BLaER1 (cell line): ENCODE measurements around the gene PSMC3IP.

Source experiments
- H3K27ac ChIP-seq: shearing (Covaris generic); formaldehyde crosslinking; 2 replicates; pipeline ENCODE4 v1.8.1; 2022
- H3K27me3 ChIP-seq: shearing (Covaris generic); formaldehyde crosslinking; 2 replicates; pipeline ENCODE4 v1.8.1; 2022
- H3K36me3 ChIP-seq: shearing (Covaris generic); formaldehyde crosslinking; 2 replicates; pipeline ENCODE4 v1.8.1; 2022
- H3K4me1 ChIP-seq: shearing (Covaris generic); formaldehyde crosslinking; 2 replicates; pipeline ENCODE4 v1.8.1; 2022
- H3K4me2 ChIP-seq: shearing (Covaris generic); formaldehyde crosslinking; 2 replicates; pipeline ENCODE4 v1.8.1; 2022
- H3K4me3 ChIP-seq: shearing (Covaris generic); formaldehyde crosslinking; 2 replicates; pipeline ENCODE4 v1.8.1; 2022
- H3K9ac ChIP-seq: shearing (Covaris generic); formaldehyde crosslinking; 2 replicates; pipeline ENCODE4 v1.8.1; 2022
- H3K9me3 ChIP-seq: shearing (Covaris generic); formaldehyde crosslinking; 2 replicates; pipeline ENCODE4 v1.8.1; 2022
- H4K20me1 ChIP-seq: shearing (Covaris generic); formaldehyde crosslinking; 2 replicates; pipeline ENCODE4 v1.8.1; 2022
- Cebpa-rat ChIP-seq: shearing (Covaris generic); IDR thresholded peaks from 2 replicates; pipeline ENCODE4 v1.8.1; 2022

PSMC3IP gene

GRCh38 chr17:42538482-42538881, 39.0 kb downstream of the PSMC3IP start:
- H3K9me3 ChIP-seq: no peaks in the 10 kb centered on the region
- peaks cover 13% of the 10 kb centered on the region for H4K20me1 ChIP-seq
- H3K9ac ChIP-seq: no peak overlapping the region
- H3K27ac ChIP-seq: no peak overlapping the region
- peaks cover 52% of the 10 kb centered on the region for H3K36me3 ChIP-seq
- TF ChIP-seq Cebpa-rat: no peak
- H3K27me3 ChIP-seq: no peaks in the 10 kb centered on the region
- peaks cover 26% of the 10 kb centered on the region for H3K4me1 ChIP-seq
- no peak overlapping the region for H3K4me3 ChIP-seq
- no peak overlapping the region for H3K4me2 ChIP-seq

- H3K27ac ChIP-seq: no peak overlapping the region
- H3K27me3 ChIP-seq: no peaks in the 10 kb centered on the region
- H3K36me3 ChIP-seq: peaks cover 47% of the 10 kb centered on the region
- H3K9me3 ChIP-seq: no peaks in the 10 kb centered on the region
- H3K4me3 ChIP-seq: no peak overlapping the region
- H3K9ac ChIP-seq: no peak overlapping the region
- H3K4me2 ChIP-seq: peak overlapping the region; percentile 95
- TF ChIP-seq Cebpa-rat: no peak
- H4K20me1 ChIP-seq: peaks cover 13% of the 10 kb centered on the region
- H3K4me1 ChIP-seq: peaks cover 31% of the 10 kb centered on the region
Measured at GRCh38 chr17:42537826-42538451, 39.6 kb downstream of the PSMC3IP start.

- TF ChIP-seq Cebpa-rat: no peak
- Histone ChIP-seq H3K4me1 (peaks cover 36% of the 10 kb centered on the region), H3K27me3 (no peaks in the 10 kb centered on the region), H3K36me3 (peaks cover 40% of the 10 kb centered on the region), H3K9me3 (no peaks in the 10 kb centered on the region), H3K4me2 (peak overlapping the region; percentile 95), H3K4me3 (peak overlapping the region; percentile 89), H3K9ac (peak overlapping the region; percentile 87), H4K20me1 (peaks cover 13% of the 10 kb centered on the region), H3K27ac (peak overlapping the region; percentile 87)
Measured at GRCh38 chr17:42537156-42537805, 40.2 kb downstream of the PSMC3IP start.

GRCh38 chr17:42536372-42537155, 41.0 kb downstream of the PSMC3IP start:
- Histone ChIP-seq H3K4me3 (peak overlapping the region; percentile 89), H3K4me2 (peak overlapping the region; percentile 95), H3K4me1 (peaks cover 39% of the 10 kb centered on the region), H3K9me3 (no peaks in the 10 kb centered on the region), H3K27me3 (no peaks in the 10 kb centered on the region), H3K9ac (peak overlapping the region; percentile 87), H3K36me3 (peaks cover 37% of the 10 kb centered on the region), H4K20me1 (peaks cover 13% of the 10 kb centered on the region), H3K27ac (peak overlapping the region; percentile 87)
- TF ChIP-seq Cebpa-rat: no peak

- Histone ChIP-seq H3K4me1 (peaks cover 45% of the 10 kb centered on the region), H3K36me3 (peaks cover 32% of the 10 kb centered on the region), H3K4me3 (peak within 1 kb of the TSS; percentile 89), H4K20me1 (peaks cover 13% of the 10 kb centered on the region), H3K4me2 (peak within 1 kb of the TSS; percentile 95), H3K27ac (peak within 1 kb of the TSS; percentile 87), H3K9ac (peak within 1 kb of the TSS; percentile 87), H3K9me3 (no peaks in the 10 kb centered on the region), H3K27me3 (no peaks in the 10 kb centered on the region)
- TF ChIP-seq Cebpa-rat: no peak
Measured at GRCh38 chr17:42536048-42536371, 41.5 kb downstream of the PSMC3IP start, which contains the start of gene NAGLU. Gene NAGLU (plus strand): TSS chr17:42536241. CDS start chr17:42536273, 32 bp downstream.

- Histone ChIP-seq H3K36me3 (peaks cover 26% of the 10 kb centered on the region), H3K9me3 (no peaks in the 10 kb centered on the region), H4K20me1 (peaks cover 13% of the 10 kb centered on the region), H3K9ac (peak overlapping the region; percentile 87), H3K4me1 (peaks cover 51% of the 10 kb centered on the region), H3K27ac (peak overlapping the region; percentile 87), H3K27me3 (no peaks in the 10 kb centered on the region), H3K4me3 (peak overlapping the region; percentile 89), H3K4me2 (peak overlapping the region; percentile 95)
- TF ChIP-seq Cebpa-rat: no peak
Measured at GRCh38 chr17:42535155-42536047, 42.1 kb downstream of the PSMC3IP start.

- Histone ChIP-seq H3K36me3 (no peaks in the 10 kb centered on the region), H3K27ac (peak overlapping the region; percentile 75), H3K4me3 (peak overlapping the region; percentile 67), H3K27me3 (no peaks in the 10 kb centered on the region), H3K9ac (peak overlapping the region; percentile 76), H3K4me1 (peaks cover 50% of the 10 kb centered on the region), H4K20me1 (no peaks in the 10 kb centered on the region; the same call in 1 of the 2 replicates), H3K4me2 (peak overlapping the region; percentile 85), H3K9me3 (no peaks in the 10 kb centered on the region)
- no peak for TF ChIP-seq Cebpa-rat
Measured at GRCh38 chr17:42531455-42532354, 45.8 kb downstream of the PSMC3IP start.

- Histone ChIP-seq H3K27me3 (no peaks in the 10 kb centered on the region), H3K4me2 (peak overlapping the region; percentile 85), H3K4me1 (peaks cover 54% of the 10 kb centered on the region), H3K4me3 (no peak overlapping the region), H3K27ac (0 out of 2 replicates have a peak overlapping the region, but pooled peaks have one; percentile 38), H3K9me3 (no peaks in the 10 kb centered on the region), H3K9ac (no peak overlapping the region), H4K20me1 (no peaks in the 10 kb centered on the region), H3K36me3 (no peaks in the 10 kb centered on the region)
- TF ChIP-seq Cebpa-rat: no peak
Measured at GRCh38 chr17:42530952-42531454, 46.5 kb downstream of the PSMC3IP start.
